Esophagus muscularis mucosa (tissue), 4 donors: ENCODE measurements around the gene ZBTB7C. TPM values are rescaled to one million over a fixed set of nuclear protein-coding genes. Genes with fewer than 3 reads are reported as not detected.

Source experiments
- DNase-seq: peaks from one replicate; pipeline ENCODE4 v3.0.0-alpha.2; 2017; ENCODE audit errors: extremely low spot score
- H3K27ac ChIP-seq, 4 donors: fragments of 200-600 bp; sonication (generic); replicated peaks in 1 of 4; 1 replicate in 3 of 4; 2 replicates in 1 of 4; pipeline ENCODE4 v1.5.1; 2016 to 2019; ENCODE audit warnings: mild to moderate bottlenecking in 1 of 4
- H3K27me3 ChIP-seq, 4 donors: fragments of 200-600 bp; sonication (generic); one replicate each; pipeline versions ENCODE4 v1.5.1 to v1.6.0; 2016 to 2019
- H3K36me3 ChIP-seq, 4 donors: fragments of 200-600 bp; sonication (generic); one replicate each; pipeline ENCODE4 v1.5.1; 2016 to 2019
- H3K4me1 ChIP-seq, 4 donors: fragments of 200-600 bp; sonication (generic); one replicate each; pipeline ENCODE4 v1.5.1; 2016 to 2019
- H3K4me3 ChIP-seq, 4 donors: fragments of 200-600 bp; sonication (generic); 1 replicate in 2 of 4; 2 replicates in 2 of 4; pipeline ENCODE4 v1.5.1; 2016 to 2019; ENCODE audit warnings: mild to moderate bottlenecking in 4 of 4, moderate library complexity in 1 of 4
- H3K9me3 ChIP-seq, 4 donors: fragments of 200-600 bp; sonication (generic); 1 replicate in 3 of 4; 2 replicates in 1 of 4; pipeline ENCODE4 v1.5.1; 2016 to 2019
- EP300 ChIP-seq: sonication (generic); formaldehyde crosslinking; IDR thresholded peaks from one replicate; pipeline ENCODE4 v1.6.1; 2017; ENCODE audit warnings: antibody characterized with exemption
- POLR2A ChIP-seq: fragments of 450-650 bp; IDR thresholded peaks from one replicate; pipeline ENCODE4 v1.6.1; 2017; ENCODE audit warnings: antibody characterized with exemption, moderate library complexity, mild to moderate bottlenecking, low read depth
- POLR2AphosphoS5 ChIP-seq, 2 donors: sonication (generic); formaldehyde crosslinking; IDR thresholded peaks; one replicate each; pipeline ENCODE4 v1.6.1; 2017; ENCODE audit warnings: antibody characterized with exemption in 2 of 2
- WGBS: methylation state at CpG from one replicate; pipeline ENCODE4 v1.1.5; 2018; 5-methylcytosine and 5-hydroxymethylcytosine counted together
- intact Hi-C: fragments of 100-400 bp; cut with DNase I; formaldehyde crosslinking; loops from one replicate; pipeline ENCODE4 v1.15.1; 2023
- total RNA-seq, 4 donors: library from RNA; depleted of rRNA; stranded (reverse); fragments of >200 nt; gene quantifications; one replicate each; pipeline versions ENCODE4 v1.1.0 to v1.2.1, GENCODE V29; 2016
- TF ChIP-seq, protein P1 (sequence below), 3 experiments: fragments of 200-600 bp in 2 of 3; fragments of 450-650 bp in 1 of 3; sonication (generic) in 2 of 3; IDR thresholded peaks; one replicate each; pipeline ENCODE4 v1.5.1; 2017 to 2019; ENCODE audit warnings: antibody characterized with exemption in 3 of 3, mild to moderate bottlenecking in 2 of 3, moderate library complexity in 1 of 3

ZBTB7C gene
- total RNA-seq, 4 donors from 2014 or later: 6.3 to 13.2 (median 9.1) TPM

GRCh38 chr18:48203288-48203945, 205.8 kb downstream of the ZBTB7C start:
- DNase-seq: no peak
- WGBS: 96% methylated on average over 3 of the region's 4 CpGs
- Histone ChIP-seq H3K27me3 (no peaks in the 10 kb centered on the region), H3K27ac (no peak overlapping the region), H3K9me3 (no peaks in the 10 kb centered on the region), H3K4me3 (no peak overlapping the region), H3K36me3 (no peaks in the 10 kb centered on the region), H3K4me1 (peaks cover 0 to 7% (median 0%) of the 10 kb centered on the region in 4 donors)
- TF ChIP-seq POLR2AphosphoS5 (IDR thresholded peaks at IDR 0.05): no peak
- TF ChIP-seq POLR2A: no peak
- TF ChIP-seq EP300: no peak
- TF ChIP-seq, protein P1, sequence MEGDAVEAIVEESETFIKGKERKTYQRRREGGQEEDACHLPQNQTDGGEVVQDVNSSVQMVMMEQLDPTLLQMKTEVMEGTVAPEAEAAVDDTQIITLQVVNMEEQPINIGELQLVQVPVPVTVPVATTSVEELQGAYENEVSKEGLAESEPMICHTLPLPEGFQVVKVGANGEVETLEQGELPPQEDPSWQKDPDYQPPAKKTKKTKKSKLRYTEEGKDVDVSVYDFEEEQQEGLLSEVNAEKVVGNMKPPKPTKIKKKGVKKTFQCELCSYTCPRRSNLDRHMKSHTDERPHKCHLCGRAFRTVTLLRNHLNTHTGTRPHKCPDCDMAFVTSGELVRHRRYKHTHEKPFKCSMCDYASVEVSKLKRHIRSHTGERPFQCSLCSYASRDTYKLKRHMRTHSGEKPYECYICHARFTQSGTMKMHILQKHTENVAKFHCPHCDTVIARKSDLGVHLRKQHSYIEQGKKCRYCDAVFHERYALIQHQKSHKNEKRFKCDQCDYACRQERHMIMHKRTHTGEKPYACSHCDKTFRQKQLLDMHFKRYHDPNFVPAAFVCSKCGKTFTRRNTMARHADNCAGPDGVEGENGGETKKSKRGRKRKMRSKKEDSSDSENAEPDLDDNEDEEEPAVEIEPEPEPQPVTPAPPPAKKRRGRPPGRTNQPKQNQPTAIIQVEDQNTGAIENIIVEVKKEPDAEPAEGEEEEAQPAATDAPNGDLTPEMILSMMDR (IDR thresholded peaks at IDR 0.05): no peak
- intact Hi-C loops: no loop called here

DNA sequence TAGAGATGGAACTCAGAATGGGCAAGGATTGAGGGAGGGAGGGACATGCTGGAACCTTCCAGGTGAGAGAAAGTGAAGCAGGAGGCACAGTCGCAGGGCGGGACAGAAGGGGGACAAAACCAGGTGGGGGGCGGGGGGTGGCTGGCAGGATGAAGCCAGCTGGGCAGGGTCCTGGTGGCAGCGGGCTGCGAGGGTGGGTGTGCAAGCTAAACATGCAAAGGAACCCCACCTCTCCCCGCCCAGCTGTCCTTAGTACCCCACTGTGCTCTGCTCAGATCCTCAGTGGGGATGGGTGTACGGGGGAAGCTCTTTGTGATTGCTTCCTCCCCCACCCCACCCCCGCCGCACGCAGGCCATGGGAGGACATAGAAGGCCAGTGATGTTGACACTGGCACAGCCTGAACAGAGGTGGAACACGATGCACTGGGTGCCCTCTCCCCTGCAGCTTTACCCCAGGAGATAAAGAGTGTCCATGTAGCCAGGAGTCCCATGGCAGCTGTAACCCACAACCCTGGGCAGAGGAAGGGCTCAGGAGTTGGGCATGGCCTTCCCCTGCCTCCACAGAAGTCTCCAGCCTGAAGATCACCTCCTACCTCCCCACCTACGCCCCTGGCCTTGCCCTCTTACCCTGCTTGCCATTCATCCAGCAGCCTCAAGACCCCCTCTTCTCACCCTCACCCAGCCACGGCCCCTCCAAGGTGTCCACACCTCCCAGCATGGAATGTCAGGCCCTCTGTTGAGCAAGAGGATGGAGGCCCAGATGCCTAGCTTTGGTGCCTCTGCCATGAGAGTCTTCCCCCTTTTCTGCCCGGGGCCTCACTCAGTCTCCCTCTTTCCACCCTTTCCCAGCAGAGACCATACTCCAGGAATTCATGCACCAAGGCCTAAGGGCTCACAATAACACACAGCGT, 206.6 kb downstream of the ZBTB7C start:
- intact Hi-C loops: no loop called here
- no peak overlapping the region for H3K4me3 ChIP-seq
- no peaks in the 10 kb centered on the region for H3K27me3 ChIP-seq
- 95% methylated on average over 14 of the region's 15 CpGs for WGBS
- TF ChIP-seq, protein P1 (IDR thresholded peaks at IDR 0.05): no peak
- TF ChIP-seq POLR2A (no peak), EP300 (no peak), POLR2AphosphoS5 (IDR thresholded peaks at IDR 0.05) (no peak)
- H3K36me3 ChIP-seq: no peaks in the 10 kb centered on the region
- peaks cover 0 to 7% (median 0%) of the 10 kb centered on the region in 4 donors for H3K4me1 ChIP-seq
- H3K27ac ChIP-seq: no peak overlapping the region
- no peak for DNase-seq
- H3K9me3 ChIP-seq: no peaks in the 10 kb centered on the region

GRCh38 chr18:48202006-48202348, 207.2 kb downstream of the ZBTB7C start:
- H3K9me3 ChIP-seq: no peaks in the 10 kb centered on the region
- peaks cover 0 to 7% (median 0%) of the 10 kb centered on the region in 4 donors for H3K4me1 ChIP-seq
- H3K27ac ChIP-seq: no peak overlapping the region
- intact Hi-C loops: no loop called here
- no peak for TF ChIP-seq POLR2A
- TF ChIP-seq, protein P1 (IDR thresholded peaks at IDR 0.05): no peak
- TF ChIP-seq POLR2AphosphoS5 (IDR thresholded peaks at IDR 0.05): no peak
- no peak for TF ChIP-seq EP300
- no peaks in the 10 kb centered on the region for H3K36me3 ChIP-seq
- DNase-seq: no peak
- no peaks in the 10 kb centered on the region for H3K27me3 ChIP-seq
- H3K4me3 ChIP-seq: no peak overlapping the region
- 94% methylated on average over 9 of the region's 9 CpGs for WGBS

DNA sequence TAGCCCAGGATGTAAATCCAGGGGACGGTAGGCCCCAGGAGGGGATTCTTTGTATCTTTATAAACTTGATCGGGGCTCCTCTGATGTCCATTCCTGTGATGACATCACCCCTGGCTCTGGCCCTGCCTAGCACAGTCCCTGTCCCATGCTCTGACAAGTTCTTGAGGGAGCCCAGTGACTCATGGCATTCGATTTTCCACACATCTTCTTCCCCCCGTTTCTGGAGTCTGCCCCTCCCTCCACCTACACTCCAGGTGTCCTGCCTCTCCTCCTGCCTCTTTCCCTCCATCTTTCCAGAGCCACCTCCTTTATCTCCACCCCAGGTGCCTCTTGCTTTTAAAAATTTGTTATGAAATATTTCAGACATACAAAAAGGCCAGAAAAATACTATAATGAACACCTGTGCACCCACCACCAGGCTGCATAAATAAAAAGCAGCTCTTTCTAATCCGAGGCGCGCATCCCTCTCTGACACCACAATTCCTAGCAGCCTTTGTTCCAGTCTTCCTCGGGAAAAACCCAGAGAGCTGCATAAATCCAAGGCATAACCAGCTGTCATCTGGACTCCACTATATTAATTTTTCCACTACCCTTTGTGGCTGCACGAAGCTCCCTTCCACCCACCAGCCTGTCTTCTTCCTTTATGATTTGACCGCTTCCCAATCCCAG, 207.7 kb downstream of the ZBTB7C start:
- H3K9me3 ChIP-seq: no peaks in the 10 kb centered on the region
- 76% methylated on average over 10 of the region's 10 CpGs for WGBS
- no peaks in the 10 kb centered on the region for H3K36me3 ChIP-seq
- peaks cover 0 to 7% (median under 1%) of the 10 kb centered on the region in 4 donors for H3K4me1 ChIP-seq
- H3K27ac ChIP-seq: no peak overlapping the region
- TF ChIP-seq, protein P1 (IDR thresholded peaks at IDR 0.05): no peak
- TF ChIP-seq POLR2A (no peak), POLR2AphosphoS5 (IDR thresholded peaks at IDR 0.05) (no peak), EP300 (no peak)
- DNase-seq: no peak
- H3K4me3 ChIP-seq: no peak overlapping the region
- no peaks in the 10 kb centered on the region for H3K27me3 ChIP-seq
- intact Hi-C loops: no loop called here
